ENCODE data around the gene FHOD3.

The FHOD3 gene

DNA sequence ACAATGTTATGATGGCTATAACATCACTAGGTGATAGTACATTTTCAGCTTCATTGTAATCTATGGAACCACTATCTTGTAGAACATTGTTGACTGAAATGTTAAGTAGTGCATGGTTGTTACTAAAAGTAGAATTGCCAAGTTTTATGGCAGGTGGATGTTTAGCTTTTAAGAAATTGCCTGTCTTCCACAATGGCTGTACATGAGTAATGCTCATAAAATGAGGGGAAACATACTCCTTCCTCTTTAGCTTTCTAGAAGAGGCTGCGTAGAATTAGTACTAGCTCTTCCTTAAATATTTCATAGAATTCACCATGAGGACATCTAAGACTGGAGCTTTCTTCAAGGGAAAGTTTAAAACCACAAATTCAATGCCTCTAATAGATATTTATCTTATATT is 370.3 kb downstream of the FHOD3 start:
- DNase-seq (ENCODE audit: low read depth): peak; percentile 38

DNA sequence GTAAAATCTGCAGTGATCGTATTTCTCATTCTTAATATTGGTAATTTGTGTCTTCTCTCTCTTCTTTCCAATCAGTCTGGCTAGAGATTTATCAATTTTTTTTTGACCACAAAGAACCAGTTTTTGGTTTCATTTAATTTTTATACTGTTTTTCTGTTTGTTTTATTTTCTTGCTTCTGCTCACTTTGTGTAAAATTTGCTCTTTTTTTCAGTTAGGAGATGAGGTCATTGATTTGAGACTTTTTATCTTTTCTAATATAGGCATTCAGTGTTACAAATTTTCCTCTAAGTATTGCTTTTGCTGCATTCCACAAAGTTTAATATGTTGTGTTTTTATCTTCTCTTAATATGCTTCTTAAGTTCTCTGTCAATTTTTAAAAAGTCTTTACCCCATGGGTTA is 370.8 kb downstream of the FHOD3 start:
- DNase-seq (ENCODE audit: low read depth): no peak

DNA sequence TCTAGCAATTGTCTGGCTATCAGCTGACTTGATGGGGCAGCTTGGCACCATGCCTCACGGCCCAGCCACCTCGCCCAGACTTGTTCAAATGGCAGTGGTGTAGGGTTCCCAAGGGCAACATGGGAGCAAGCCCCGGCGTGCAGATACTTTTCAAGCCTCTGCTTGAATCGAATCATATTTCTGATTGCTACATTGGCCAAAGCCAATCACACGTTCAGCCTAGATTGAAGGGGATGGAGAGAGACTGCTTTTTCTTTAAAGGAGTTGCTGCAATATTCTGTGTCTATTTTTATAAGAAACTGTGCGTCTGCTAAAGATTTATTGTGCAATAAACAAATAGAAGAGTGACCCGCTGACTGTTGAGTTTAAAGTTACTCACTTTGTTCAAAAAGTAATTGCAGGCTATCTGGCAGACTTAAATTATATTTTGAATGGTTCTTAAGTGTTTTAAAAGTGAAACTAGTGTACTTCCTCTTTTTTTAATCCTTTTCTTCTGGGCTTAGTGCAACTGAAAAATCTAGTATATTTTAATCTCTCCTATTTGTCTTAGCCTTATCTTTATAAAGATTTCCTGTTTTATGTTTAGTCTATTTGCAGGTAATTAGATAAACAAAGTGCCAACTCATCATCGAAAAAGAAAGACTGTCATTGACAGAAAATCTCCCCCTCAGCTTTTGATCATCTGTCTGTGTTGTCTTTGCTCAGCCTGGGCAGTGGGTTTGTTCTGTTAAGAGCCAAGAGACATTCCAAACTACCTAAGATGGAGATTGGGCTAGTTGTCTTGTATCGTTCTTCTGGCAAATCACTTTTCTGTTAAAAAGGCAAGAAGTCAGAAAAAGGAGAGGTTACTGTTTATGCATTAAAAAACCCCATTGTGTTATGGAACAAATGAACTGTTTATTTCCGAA is 375.2 kb downstream of the FHOD3 start:
- DNase-seq (ENCODE audit: low read depth): peak; percentile 75

DNA sequence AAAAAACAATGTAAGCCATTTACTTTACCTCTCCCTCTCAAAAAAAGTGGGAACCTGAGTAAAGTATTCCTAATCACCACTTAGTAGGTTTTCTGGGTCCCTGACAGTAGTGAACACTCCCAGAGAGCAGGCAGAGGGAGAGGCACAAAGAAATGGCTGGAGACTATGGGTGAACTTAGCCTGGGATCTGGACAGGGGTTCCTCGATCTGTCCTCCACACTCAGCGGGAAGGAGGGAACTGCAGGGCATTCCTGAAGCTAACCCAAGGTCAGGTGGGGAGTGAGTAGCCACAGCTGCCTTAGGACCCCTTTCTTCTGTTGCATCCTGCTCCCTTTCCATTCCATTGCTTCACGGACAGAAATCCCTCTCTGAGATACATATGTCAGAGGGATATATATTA is 375.9 kb downstream of the FHOD3 start:
- DNase-seq (ENCODE audit: low read depth): no peak

DNA sequence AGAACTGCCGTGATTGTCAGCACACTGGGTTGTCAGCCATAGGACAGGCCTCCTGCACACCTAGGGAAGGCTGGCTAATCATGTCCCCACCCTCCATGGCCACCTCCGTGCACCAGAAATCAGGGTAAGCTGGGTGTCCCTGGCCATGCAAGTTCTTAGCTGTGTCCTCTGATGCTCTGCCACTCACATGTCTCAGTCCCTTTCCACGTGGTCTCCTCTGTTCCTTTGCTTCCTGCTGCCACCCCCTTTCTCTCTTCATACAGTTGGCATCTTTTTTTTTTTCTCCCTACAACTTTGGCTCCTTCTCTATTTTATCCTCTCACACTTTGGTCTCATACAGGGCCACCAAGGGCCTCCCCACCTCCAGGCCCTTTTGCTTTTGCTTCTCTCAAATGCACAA is 377.6 kb downstream of the FHOD3 start:
- DNase-seq (ENCODE audit: low read depth): no peak

DNA sequence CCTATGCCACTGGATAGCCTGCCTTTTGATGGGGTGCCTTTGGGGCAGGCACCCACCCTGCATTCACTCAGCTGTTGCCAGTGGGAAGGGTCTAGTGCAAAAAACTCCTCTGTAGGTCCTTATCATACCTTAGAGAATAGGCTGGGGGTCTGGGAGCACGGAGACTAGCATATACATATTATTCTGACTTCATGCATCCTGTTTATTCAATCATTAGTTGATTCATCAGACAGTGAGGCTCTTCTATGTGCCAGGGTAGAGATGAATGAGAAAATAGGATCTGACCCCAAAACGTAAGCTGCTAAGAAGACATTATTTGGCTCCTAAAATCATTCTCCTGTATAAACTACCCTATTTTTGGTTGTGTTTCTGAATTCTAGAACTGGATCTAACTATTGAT is 378.0 kb downstream of the FHOD3 start:
- no peak for DNase-seq (ENCODE audit: low read depth)

DNA sequence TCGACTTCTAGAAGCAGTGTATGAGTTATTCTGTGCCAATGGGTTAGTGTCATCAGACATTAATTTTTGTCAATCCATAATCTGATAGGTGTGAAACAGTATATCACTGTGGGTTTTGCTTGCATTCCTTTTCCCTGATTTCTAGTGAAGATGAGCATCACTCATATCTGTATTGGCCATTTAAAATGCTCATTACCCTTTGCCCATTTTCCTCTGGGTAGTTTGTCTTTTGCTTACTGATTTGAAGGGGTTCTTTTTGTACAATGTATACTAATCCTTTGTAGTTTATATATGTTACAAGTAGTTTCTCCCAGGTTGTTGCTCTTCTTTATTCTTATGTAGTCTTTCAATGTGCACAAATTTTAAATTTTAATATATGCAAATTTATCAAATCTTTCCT is 379.1 kb downstream of the FHOD3 start:
- DNase-seq (ENCODE audit: low read depth): no peak

DNA sequence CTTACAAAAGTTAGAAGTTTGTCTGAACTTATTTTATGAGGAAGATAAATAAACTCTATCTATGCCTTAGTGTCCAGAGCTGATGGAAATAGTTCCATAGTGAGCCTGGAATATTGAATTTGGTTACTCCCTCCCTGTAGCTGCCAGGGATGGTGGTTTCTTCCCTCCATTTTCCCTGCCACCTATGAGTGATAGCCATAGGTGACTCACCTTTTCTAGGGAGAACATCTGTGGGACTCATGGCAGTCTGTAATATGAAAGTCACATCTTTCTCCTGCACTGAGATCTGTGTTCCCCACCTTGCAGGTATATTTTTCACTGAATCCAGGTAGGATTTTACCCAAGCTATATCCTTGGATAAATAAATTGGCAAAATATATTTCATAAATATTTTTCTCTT is 382.5 kb downstream of the FHOD3 start:
- DNase-seq (ENCODE audit: low read depth): no peak

DNA sequence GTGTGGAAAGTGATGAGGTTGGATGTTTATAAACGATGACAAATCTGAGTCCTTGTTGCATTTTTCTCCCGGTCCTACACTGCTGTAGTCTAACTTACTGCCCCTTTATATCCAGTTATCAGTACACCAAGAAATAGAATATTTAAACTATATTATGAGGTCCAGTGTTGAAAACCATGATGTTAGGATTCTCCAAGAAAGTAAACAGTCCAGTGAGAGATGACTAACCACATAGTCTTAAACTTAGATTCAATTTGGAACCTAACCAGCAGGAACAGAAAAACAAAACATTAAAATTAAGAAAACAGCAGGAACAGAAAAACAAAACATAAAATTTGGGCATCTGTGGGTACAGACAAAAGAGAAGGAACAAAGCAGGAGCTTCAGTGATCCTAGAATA is 388.1 kb downstream of the FHOD3 start:
- peak; percentile 32 for DNase-seq (ENCODE audit: low read depth)

DNA sequence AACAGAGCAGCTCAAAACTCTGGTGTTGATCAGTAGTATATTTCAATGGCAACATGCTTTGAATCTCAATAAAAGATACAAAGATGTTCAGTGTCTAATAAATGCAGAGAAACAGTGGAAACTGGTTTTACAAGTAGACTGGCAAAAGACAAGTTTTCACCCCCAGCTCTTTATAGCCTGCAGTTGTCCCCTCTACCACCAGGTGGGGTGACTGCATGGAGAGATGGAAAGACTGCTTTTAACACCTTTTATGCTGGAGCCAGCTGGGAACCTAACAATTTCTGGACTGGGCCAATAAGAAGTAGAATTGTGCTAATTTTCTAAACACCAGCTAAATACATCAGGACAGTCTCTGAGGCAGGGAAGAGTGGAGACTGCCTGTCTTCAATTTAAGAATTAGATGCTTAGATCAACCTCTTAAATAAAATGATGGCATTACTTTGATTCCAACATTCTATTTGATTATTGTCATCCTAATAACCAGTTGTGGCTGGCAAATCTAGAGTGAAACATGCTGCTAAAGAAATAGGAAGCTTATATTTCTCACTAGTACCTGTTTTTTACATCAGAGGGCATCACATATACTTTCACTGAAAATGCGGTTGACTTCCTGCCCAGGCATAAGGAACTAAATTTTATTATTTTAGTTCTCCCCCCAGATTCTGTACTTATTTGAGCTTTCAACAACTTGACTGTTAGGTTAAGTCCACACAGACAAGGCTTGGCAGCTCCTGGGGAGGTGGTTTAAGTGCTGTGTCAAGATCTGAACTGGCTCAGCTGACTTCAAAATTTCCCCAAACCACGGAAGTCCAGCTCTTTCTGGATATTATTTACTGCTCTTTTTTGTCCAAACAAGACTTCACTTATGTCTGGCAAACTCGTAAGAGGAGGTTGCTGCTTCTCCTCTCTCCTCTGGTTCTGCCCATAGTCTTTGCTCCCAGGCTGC is 390.8 kb downstream of the FHOD3 start:
- peak; percentile 73 for DNase-seq (ENCODE audit: low read depth)

DNA sequence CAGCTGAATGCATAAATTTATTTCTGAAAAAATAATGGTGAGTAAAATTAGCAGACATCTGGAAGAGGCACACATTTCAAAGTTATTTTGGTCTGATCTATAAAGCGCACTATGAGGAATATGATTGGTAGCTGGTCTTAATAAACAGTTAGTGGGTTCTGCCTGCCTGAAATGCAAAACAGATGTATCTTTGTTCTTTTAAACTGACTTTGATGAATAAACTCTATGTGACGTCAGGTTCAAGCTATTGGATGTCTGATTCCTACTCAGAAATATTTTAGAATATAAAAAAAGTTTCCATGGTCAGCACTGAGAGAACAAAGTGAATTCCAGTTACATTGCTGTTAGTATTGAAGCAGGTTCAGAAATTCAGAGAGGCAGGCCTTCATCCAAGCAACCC is 394.9 kb downstream of the FHOD3 start:
- DNase-seq (ENCODE audit: low read depth): peak; percentile 92

DNA sequence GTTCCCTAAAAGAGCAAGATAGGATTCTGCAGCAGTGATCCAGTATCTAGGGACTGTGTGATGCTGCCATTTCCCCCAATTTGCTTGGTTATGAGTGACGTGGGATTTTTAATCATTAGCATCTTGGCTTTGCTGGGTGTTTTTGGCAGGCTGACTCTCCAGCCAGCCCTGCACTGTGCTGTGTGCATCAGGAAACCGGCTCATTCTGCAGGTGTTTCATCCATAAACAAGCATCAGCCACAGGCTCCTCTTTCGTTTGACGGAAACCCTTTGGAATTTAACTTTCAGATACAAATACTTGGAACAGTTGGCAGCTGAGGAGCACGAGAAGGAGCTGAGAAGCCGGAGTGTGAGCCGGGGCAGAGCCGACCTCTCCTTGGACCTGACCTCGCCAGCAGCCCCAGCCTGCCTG is 395.4 kb downstream of the FHOD3 start:
- peak; percentile 72 for DNase-seq (ENCODE audit: low read depth)

DNA sequence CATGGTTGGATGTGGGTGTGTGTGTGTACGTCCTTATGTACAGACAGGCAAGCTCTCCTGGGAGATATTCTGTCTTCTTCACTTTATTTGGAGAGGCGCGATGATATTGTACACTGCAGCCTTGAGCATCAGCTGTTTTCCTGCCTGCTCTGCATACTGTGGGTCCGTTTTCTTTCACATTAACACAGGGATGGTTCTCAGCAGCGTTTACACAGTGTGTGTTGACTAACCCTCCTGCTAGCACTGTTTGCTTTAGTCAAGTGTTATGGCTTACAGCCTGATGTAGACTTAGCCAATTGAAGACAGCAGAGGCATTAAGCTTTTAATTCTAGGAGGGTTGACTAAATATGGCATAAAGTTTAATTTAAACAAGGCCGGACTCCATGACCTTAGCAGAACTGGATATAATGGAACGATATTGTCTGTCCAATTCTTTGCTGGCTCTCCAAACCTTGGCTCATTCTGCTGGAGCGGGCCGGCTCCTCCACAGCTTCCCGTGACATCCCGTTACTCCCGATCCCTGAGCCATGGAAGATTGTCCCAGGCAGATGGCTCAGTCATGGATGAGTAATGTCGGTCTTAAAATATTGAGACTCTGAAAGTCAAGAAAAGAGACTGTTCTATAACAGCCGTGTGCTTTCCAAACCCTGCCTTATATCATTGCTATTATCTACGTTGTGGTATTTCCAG is 396.6 kb downstream of the FHOD3 start:
- DNase-seq (ENCODE audit: low read depth): peak; percentile 76

DNA sequence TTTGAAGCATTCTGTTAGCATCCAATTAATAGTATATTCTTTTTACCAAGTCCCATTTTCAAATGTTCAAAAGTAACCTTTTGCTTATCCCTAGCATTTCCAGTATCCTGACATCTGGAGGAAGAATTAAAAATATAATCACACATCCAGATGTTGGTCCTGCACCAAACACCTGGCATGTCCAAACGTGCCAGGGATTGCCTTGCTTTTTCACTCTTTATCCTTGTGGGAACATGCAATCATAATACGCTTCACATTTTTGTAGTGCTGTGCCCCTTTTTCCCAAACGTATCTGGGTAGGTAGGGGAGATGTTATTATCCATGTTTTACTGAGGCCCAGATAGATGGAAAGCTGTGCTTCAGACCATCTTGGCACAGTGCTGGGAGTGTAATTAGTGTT is 398.3 kb downstream of the FHOD3 start:
- no peak for DNase-seq (ENCODE audit: low read depth)

DNA sequence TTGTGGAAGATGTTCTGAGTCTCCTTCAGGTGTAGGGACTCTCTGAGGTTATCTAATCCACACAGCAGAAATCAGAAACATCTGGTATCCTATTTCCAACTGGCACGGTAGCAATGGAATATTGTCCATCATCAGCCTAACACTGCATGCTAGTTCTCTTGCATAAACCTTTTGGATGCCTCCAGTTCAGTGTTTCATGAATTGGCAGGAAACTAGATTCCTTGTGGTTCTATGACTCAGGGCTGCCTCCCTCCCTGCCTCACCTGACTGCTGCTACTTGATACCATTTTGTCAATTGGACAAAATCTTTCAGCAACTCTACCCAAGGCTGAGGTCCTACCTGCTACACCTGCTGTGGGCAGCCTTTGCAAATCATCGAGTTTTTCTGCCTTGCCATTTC is 400.4 kb downstream of the FHOD3 start:
- peak; percentile 80 for DNase-seq (ENCODE audit: low read depth)

DNA sequence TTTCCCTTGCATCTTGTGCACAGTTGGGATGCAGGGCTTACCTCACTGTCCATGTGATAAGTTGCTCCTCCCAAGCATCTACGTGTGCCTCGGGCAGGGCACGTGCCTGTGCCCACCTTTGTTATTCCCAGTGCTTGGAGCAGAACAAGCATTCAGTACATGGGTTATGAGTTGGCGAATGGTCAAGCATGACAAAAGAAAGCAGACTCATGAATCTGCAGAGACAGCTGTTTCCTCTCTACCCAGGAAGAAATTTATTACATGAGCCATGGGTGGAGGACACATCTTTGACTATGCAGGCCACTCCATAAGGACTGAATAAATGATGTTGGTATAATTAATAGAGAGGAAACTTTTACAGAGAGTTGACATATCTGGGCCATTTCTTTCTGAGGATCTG is 403.4 kb downstream of the FHOD3 start:
- DNase-seq (ENCODE audit: low read depth): no peak

DNA sequence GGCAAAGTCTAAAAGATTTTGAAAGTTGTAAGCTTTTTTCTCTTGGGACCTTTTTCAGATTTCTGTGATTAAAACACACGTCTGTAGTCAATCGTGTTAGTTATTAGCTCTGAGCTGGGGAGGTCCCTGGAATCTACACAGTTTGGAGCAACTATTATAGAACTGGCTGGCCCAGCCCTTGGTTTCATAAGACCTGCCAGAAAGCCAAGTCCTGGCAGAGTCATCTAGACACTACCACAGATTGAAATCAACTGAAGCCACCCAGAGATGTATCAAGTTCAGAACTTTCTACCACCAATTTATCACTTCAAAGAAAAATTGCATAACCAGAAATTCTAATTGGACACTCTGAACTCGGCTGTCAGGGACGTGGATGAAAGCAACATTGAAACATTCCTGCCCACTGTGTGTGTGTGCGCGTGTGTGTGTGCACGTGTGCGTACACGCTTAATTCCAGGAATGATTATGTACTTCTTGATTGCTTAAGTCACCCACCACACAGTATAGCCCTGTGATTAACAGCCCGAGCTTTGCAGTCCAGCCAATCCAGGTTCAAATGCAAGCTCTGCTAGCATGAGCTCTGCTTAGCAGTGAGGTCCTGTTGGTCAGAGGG is 405.0 kb downstream of the FHOD3 start:
- DNase-seq (ENCODE audit: low read depth): no peak

DNA sequence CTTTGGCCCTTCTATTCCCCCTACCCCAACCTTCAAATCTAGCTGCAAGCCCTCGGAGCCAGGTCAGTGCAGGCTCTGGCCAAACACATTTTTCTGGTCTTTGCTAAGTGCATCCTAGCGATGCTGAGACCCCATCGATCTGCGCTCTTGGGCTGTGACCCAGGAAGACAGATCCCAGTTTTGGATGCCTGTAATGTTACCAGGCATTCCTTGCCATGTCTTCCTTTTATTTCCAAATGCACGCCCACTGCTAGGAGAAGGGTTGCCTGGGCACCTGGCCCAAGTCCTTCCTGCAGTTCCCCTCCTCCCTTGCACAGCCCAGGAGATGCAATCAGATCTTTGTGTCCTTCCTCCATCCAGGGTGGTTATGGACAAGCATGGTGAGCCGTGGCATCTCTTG is 406.6 kb downstream of the FHOD3 start:
- DNase-seq (ENCODE audit: low read depth): no peak

DNA sequence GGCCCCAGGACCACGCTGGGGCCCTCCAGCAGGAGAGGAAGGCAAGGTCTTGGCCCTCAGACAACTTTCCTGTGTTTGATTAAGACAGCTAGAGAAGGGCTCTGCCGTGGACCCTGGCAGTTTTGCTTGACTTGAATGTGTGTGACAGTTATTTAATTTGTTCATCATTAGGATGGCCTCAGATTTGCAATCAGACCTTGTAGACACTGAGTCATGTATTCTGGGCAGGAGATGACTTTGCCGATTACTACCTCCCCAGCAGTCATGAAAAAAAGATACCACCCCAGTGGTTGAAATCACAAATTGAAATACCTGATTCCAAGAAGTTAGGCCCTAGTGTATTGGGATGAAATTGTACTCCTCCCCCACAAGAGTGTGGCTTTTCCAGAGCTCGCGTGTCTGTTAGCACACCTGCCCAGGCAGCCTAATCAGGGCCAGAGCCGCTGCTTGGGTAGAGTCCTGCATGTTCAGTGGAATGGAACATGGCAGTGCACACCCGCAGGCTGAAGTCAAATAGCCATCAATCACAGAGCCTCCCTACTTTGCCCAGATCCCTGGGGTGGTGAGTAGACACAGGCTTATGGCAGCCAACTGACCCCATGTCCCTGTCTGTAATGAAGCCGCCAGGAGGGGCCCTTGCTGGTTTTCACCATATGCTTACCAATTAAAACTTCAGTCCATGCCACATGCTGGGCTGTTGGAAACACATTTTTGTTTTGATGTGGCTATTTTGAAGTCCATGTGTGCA is 408.8 kb downstream of the FHOD3 start:
- peak; percentile 59 for DNase-seq (ENCODE audit: low read depth)

DNA sequence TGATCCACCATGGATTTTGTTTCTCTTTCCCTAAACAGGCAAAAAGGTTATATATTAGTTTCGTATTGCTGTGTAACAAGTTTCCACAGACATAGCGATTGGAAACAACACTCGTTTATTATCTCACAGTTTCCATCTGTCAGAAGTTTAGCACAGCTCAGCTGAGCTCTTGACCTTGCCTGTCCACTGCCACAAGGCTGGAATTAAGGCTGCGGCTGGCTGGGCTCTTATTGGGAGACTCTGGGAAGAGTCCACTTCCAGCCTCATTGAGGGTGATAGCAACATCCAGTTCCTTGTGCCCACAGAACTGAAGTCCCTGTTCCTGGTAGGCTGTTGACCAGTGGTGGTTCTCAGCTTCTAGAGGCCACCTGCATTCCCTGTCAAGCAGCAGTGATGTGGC is 410.9 kb downstream of the FHOD3 start:
- no peak for DNase-seq (ENCODE audit: low read depth)

DNA sequence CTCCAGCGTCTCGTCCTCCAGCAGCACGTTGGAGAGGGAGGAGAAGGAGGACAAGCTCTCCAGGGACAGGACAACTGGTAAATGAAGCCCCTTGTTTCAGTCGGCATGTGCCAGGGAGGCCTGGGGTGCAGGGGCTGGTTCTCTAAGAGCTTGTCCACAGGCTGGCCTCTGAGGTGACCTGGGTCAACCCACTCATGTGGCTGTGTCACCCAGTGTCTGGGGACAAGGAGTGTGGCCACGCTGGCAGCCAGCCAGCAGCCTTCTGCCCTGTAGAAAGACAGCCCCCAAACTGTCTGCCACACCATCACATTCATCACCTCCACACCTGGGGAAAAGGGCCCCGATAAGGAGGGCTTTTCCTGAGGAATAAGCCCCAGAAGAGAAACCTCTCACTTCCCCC is 411.8 kb downstream of the FHOD3 start:
- no peak for DNase-seq (ENCODE audit: low read depth)

All from EH (cell line).